Right lobe of liver (tissue), 4 donors: ENCODE data around the gene ENPP6.

Experiments used
- POLR2A ChIP-seq: fragments of 450-650 bp; IDR thresholded peaks from one replicate; pipeline ENCODE4 v1.6.1; 2017; ENCODE audit warnings: antibody characterized with exemption, mild to moderate bottlenecking
- TF ChIP-seq, protein P1 (sequence below), 4 donors: fragments of 200-600 bp in 3 of 4; fragments of 450-650 bp in 1 of 4; IDR thresholded peaks; one replicate each; pipeline versions ENCODE4 v1.5.1 to v1.8.0; 2016 to 2022; ENCODE audit warnings: antibody characterized with exemption in 4 of 4, mild to moderate bottlenecking in 2 of 4
- donor health status: DM: no; HTN: no; CAD: no.
- donor health status: DM: no; HTN: no; CAD: no.
- donor health status: DM: no; HTN: yes; CAD: no.

GRCh38 chr4:184154199-184154598 lies 63.5 kb downstream of the ENPP6 start:
- no peak for TF ChIP-seq POLR2A
- TF ChIP-seq, protein P1, sequence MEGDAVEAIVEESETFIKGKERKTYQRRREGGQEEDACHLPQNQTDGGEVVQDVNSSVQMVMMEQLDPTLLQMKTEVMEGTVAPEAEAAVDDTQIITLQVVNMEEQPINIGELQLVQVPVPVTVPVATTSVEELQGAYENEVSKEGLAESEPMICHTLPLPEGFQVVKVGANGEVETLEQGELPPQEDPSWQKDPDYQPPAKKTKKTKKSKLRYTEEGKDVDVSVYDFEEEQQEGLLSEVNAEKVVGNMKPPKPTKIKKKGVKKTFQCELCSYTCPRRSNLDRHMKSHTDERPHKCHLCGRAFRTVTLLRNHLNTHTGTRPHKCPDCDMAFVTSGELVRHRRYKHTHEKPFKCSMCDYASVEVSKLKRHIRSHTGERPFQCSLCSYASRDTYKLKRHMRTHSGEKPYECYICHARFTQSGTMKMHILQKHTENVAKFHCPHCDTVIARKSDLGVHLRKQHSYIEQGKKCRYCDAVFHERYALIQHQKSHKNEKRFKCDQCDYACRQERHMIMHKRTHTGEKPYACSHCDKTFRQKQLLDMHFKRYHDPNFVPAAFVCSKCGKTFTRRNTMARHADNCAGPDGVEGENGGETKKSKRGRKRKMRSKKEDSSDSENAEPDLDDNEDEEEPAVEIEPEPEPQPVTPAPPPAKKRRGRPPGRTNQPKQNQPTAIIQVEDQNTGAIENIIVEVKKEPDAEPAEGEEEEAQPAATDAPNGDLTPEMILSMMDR (IDR thresholded peaks at IDR 0.05), result no peak
